ENCODE measurements around the gene HSD17B10. TPM values are rescaled to one million over a fixed set of nuclear protein-coding genes. Genes with fewer than 3 reads are reported as not detected.

The HSD17B10 gene
- polyA plus RNA-seq, 1 of the 3 experiments (the other 2 are of a cell fraction), result 157 TPM

DNA sequence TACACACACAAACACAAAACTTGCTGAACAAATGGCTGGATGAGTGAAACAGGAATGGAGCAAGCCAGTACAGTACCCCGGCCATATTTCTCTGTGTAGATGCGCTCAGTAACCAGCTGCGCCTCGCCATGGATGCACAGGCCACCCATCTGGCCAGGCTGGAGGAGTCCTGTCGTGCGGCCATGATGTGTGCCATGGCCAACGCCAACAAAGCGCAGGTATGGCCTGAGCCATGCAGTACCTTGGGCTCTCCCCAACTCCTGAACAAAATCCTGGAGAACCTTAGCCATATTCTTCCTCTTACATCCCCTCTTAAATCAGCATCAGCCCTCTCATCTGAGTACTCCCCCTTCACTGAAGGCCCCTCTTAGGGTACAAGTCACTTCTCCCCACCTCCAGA, 4.4 kb downstream of the HSD17B10 start:
- WGBS (ENCODE audit: low lambda C conversion rate), result 100% methylated on average over 8 of the region's 8 CpGs
- ChIA-PET POLR2A (no interaction called here), CTCF (no interaction called here)
- DNase-seq, result no peak
- Histone ChIP-seq H3K9me3 (no peaks in the 10 kb centered on the region), H3K79me2 (ENCODE audit: insufficient read depth) (peaks cover 17% of the 10 kb centered on the region), H3F3A (replicated peaks; ENCODE audit: insufficient read depth) (peaks cover 4% of the 10 kb centered on the region), H3K27me3 (ENCODE audit: insufficient read depth) (no peaks in the 10 kb centered on the region), H3K27ac (ENCODE audit: low read depth in 2 of 2, low read length in 1 of 2) (no peak overlapping the region), H3K9me2 (no peaks in the 10 kb centered on the region), H3K4me1 (ENCODE audit: control insufficient read depth in 1 of 2, insufficient read depth in 2 of 2, low read depth in 1 of 2, low read length in 1 of 2) (peaks cover 3 to 8% of the 10 kb centered on the region in 2 experiments; a peak in 1 of 4 replicates), H3K36me3 (replicated peaks in 1 of 2; ENCODE audit: control insufficient read depth in 1 of 2, insufficient read depth in 2 of 2, low read length in 1 of 2) (peaks cover 4 to 33% of the 10 kb centered on the region in 2 experiments), H4K20me1 (ENCODE audit: insufficient read depth) (no peaks in the 10 kb centered on the region), H3K9ac (no peak overlapping the region), H2AFZ (ENCODE audit: low read depth) (no peak overlapping the region), H3K4me2 (no peak overlapping the region), H3K4me3 (ENCODE audit: low read depth in 2 of 2, low read length in 1 of 2) (no peak overlapping the region)
- TF ChIP-seq JUND (IDR thresholded peaks at IDR 0.05) (no peak), RCOR1 (IDR thresholded peaks at IDR 0.05; ENCODE audit: low read length) (no peak), FOXM1 (IDR thresholded peaks at IDR 0.05; ENCODE audit: low read depth) (no peak), GATA2 (CRISPR knock-in tag; IDR thresholded peaks at IDR 0.05) (no peak), FOSL2 (IDR thresholded peaks at IDR 0.05; ENCODE audit: borderline replicate concordance, low read depth) (no peak), EP300 (IDR thresholded peaks at IDR 0.05; ENCODE audit: borderline replicate concordance in 1 of 2, low read depth in 1 of 2, low read length in 1 of 2) (no peak)
- TF ChIP-seq, protein P1, sequence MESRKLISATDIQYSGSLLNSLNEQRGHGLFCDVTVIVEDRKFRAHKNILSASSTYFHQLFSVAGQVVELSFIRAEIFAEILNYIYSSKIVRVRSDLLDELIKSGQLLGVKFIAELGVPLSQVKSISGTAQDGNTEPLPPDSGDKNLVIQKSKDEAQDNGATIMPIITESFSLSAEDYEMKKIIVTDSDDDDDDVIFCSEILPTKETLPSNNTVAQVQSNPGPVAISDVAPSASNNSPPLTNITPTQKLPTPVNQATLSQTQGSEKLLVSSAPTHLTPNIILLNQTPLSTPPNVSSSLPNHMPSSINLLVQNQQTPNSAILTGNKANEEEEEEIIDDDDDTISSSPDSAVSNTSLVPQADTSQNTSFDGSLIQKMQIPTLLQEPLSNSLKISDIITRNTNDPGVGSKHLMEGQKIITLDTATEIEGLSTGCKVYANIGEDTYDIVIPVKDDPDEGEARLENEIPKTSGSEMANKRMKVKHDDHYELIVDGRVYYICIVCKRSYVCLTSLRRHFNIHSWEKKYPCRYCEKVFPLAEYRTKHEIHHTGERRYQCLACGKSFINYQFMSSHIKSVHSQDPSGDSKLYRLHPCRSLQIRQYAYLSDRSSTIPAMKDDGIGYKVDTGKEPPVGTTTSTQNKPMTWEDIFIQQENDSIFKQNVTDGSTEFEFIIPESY (IDR thresholded peaks at IDR 0.05; ENCODE audit: borderline replicate concordance, low read depth), result no peak
- TF ChIP-seq, protein P2, sequence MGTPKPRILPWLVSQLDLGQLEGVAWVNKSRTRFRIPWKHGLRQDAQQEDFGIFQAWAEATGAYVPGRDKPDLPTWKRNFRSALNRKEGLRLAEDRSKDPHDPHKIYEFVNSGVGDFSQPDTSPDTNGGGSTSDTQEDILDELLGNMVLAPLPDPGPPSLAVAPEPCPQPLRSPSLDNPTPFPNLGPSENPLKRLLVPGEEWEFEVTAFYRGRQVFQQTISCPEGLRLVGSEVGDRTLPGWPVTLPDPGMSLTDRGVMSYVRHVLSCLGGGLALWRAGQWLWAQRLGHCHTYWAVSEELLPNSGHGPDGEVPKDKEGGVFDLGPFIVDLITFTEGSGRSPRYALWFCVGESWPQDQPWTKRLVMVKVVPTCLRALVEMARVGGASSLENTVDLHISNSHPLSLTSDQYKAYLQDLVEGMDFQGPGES (IDR thresholded peaks at IDR 0.05; ENCODE audit: low read depth, low read length), result no peak

DNA sequence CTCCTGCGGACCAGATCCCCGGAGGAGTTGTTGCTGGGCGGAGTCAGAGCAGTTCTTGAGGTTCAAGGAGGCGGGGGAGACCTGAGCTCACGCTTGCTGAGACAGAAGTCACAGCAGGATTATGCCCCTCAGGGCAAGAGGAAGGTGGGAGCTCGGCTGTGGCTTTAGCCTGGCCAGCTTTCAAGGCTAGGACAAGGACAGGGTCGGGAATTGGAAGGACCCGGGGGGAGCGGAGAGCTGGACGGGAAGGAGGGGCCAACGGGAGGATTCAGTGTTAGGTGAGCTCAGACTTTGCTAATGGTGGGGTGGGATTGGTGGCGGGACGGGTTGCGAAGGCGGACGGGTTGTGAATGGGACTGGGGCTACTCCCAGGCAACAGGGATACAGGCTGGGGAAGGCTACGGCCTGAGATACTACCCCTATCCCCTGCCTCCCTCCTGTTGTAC, 11.3 kb downstream of the HSD17B10 start, which contains the start of gene RIBC1:
Gene RIBC1 (plus strand): TSS at position 13 of the 446 bp plus-strand sequence. CDS start 3,404 bp downstream, outside the sequence.
- H3F3A ChIP-seq (replicated peaks; ENCODE audit: insufficient read depth), result no peaks in the 10 kb centered on the region
- CTCF ChIA-PET, result interaction anchor here (1.4 to 3.8 kb wide), 7 partner anchors 10 to 138 kb away, joined by 5 to 30 read pairs (median 10); partner anchors contain the start of gene HSD17B10

More for the DNA sequence above, 11.3 kb downstream of the HSD17B10 start, which contains the start of gene RIBC1:
- H3K4me2 ChIP-seq, result peak within 1 kb of the TSS; percentile 87
- TF ChIP-seq RAD21 (IDR thresholded peaks at IDR 0.05; ENCODE audit: low read length), result no peak
- TF ChIP-seq SMC3 (IDR thresholded peaks at IDR 0.05; ENCODE audit: low read depth, low read length), result no peak
- no peak for TF ChIP-seq YY1 (IDR thresholded peaks at IDR 0.05; ENCODE audit: low read depth)
- DNase-seq, result no peak
- H3K9me2 ChIP-seq, result no peaks in the 10 kb centered on the region
- no peaks in the 10 kb centered on the region for H3K9me3 ChIP-seq
- H3K79me2 ChIP-seq (ENCODE audit: insufficient read depth), result peaks cover 42% of the 10 kb centered on the region
- POLR2A ChIA-PET, result interaction anchor here (0.6 to 1.6 kb wide), 5 partner anchors 12 to 1059 kb away, joined by 4 to 8 read pairs (median 4); partner anchors contain the start of gene HSD17B10
- no peaks in the 10 kb centered on the region for H3K27me3 ChIP-seq (ENCODE audit: insufficient read depth)
- peak within 1 kb of the TSS; percentile 84 for H2AFZ ChIP-seq (ENCODE audit: low read depth)
- peaks cover 18% of the 10 kb centered on the region for H4K20me1 ChIP-seq (ENCODE audit: insufficient read depth)
- peaks cover 0 to 3% of the 10 kb centered on the region in 2 experiments for H3K36me3 ChIP-seq (replicated peaks in 1 of 2; ENCODE audit: control insufficient read depth in 1 of 2, insufficient read depth in 2 of 2, low read length in 1 of 2)
- peak within 1 kb of the TSS; percentile 83 to 87 for H3K27ac ChIP-seq (ENCODE audit: low read depth in 2 of 2, low read length in 1 of 2)
- 2% methylated on average over 15 of the region's 17 CpGs for WGBS (ENCODE audit: low lambda C conversion rate)
- H3K4me1 ChIP-seq (ENCODE audit: control insufficient read depth in 1 of 2, insufficient read depth in 2 of 2, low read depth in 1 of 2, low read length in 1 of 2), result peaks cover 5 to 14% of the 10 kb centered on the region in 2 experiments; a peak in 2 of 4 replicates
- peak within 1 kb of the TSS; percentile 70 to 85 for H3K4me3 ChIP-seq (ENCODE audit: low read depth in 2 of 2, low read length in 1 of 2)
- H3K9ac ChIP-seq, result peak within 1 kb of the TSS; percentile 89
